NCI-H2029 (cell line): ENCODE measurements around the gene ENO4.

Source experiments
- DNase-seq: peaks from one replicate; lab custom pipeline; 2025; lab: John Stamatoyannopoulos, UW

Gene ENO4, protein sequence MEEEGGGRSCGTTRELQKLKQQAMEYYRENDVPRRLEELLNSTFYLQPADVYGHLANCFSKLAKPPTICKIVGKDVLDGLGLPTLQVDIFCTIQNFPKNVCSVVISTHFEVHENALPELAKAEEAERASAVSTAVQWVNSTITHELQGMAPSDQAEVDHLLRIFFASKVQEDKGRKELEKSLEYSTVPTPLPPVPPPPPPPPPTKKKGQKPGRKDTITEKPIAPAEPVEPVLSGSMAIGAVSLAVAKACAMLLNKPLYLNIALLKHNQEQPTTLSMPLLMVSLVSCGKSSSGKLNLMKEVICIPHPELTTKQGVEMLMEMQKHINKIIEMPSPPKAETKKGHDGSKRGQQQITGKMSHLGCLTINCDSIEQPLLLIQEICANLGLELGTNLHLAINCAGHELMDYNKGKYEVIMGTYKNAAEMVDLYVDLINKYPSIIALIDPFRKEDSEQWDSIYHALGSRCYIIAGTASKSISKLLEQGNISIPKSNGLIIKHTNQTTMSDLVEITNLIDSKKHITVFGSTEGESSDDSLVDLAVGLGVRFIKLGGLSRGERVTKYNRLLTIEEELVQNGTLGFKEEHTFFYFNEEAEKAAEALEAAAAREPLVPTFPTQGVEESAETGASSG

DNA sequence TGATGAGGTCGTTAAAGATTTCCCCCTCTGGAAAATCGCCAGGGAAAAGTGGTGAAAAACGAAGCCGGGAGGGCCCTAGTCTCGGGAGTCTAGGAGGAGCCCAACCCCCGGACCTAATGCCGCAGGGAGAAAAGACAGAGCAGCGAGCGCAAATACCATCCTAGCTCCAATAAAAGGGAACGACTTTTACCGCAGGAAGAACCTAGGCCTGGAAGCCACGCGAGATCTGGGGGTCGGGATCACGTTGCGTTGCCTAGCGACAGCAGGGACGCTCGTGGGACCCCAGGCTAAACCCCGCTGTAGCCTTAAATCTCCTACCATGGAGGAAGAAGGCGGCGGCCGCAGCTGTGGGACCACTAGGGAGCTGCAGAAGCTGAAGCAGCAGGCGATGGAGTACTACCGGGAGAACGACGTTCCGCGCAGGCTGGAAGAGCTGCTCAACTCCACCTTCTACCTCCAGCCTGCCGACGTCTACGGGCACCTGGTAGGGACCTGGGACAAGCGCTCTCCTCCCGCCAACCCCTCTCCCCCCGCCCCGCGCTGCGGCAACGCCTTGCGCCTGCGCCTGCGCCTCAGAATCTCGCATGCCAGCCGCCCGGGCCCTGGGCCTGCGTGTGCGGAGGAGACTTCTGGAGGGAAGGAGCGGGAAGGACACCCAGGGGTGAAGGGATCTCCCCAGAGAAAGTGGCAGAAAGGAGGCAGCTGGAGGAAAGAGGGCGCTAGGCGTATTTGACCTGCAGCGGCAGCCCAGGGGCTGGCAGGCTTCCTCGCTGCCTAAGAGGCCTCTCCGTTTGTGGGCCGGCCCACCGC, at the start of gene ENO4:
ENO4 (plus strand) TSS at position 252 of the 810 bp plus-strand sequence; CDS start at position 320, 68 bp downstream.
- DNase-seq, result peak; percentile 29

DNA sequence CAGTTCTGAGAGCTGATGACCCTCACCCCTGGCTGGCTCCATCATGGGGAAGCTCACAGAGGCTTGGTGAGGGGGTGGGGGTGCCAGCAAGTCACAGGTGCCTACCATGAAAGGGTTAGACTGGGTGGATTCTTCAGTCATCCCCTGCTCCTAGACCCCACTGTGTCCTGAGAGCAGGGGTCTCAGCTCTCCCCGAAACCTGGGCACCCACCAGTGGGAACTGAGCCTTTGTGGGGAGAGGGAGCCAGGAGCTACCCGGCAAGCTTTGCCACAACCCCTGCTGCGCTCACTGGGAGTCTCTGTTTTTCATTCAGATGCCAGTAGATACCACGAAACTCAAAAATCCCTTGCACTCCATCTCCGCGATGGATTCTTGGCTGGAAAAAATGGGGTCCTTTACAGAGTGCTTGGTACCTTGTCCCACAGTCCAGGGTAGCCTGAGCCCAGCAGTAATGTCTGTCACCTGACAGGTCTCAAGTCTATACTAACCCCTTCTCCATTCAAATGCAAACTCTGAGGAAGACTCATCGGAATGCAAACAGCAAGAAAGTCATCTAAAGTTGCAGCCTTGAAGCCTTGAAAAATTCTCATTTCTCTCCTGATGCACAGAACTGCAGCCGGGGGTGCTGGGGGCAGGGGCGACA, 48.9 kb upstream of the ENO4 start:
- no peak for DNase-seq

DNA sequence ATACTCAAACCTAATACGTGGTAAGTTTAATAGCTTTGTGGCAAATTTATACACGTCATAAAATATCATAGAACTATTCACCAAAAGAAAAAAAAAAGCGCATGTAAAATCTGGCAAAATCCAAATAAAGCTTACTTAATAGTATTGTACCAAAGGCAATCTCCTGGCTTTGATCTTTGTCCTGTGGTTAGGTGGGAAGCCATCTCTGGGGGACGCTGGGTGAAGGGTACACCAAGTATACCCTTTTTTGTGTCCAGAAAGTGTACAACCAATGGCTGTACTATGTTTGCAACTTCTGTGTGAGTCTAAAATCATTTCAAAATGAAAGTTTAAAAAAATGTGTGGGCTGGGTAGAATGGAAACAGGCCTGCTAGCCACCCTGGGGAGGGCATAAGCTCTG, 47.6 kb upstream of the ENO4 start:
- no peak for DNase-seq

DNA sequence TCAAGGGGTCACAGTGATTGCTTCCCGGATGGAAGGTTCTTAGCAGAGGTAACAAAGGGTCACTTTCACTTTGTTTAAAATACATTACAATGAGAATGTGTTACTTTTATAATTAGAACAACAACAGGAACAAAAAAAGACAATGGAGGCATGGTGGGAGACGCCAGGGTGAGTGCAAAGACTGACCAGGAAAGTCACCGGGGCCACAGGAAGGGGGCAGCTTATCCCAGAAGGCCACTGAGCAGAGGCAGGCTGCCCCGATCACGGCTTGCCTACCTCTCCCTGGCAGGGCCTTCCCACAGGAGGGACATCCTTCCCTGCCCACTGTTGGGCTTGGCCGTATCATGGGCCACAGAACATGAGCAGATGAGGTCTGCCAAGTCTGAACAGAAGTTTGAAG, 46.8 kb upstream of the ENO4 start:
- DNase-seq, result no peak

DNA sequence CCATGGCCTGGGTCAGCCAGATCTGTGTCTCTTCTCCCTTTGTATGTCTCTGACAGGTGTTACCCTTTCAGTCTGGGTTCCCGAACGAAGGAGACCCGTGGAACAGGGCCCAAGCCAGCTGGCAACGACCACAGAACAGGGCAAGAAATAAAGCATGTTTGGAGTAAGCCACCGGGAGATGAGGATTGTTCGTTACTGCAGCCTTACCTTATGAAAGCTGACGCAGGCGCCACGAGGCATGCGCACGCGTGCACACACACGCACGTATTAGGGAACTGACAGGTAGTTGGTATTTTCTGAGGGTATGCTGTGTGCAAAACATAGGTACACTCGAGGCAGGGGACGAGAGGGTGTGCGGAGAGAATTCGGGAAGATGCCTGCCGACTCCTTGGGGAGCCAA, 46.4 kb upstream of the ENO4 start:
- DNase-seq, result no peak

DNA sequence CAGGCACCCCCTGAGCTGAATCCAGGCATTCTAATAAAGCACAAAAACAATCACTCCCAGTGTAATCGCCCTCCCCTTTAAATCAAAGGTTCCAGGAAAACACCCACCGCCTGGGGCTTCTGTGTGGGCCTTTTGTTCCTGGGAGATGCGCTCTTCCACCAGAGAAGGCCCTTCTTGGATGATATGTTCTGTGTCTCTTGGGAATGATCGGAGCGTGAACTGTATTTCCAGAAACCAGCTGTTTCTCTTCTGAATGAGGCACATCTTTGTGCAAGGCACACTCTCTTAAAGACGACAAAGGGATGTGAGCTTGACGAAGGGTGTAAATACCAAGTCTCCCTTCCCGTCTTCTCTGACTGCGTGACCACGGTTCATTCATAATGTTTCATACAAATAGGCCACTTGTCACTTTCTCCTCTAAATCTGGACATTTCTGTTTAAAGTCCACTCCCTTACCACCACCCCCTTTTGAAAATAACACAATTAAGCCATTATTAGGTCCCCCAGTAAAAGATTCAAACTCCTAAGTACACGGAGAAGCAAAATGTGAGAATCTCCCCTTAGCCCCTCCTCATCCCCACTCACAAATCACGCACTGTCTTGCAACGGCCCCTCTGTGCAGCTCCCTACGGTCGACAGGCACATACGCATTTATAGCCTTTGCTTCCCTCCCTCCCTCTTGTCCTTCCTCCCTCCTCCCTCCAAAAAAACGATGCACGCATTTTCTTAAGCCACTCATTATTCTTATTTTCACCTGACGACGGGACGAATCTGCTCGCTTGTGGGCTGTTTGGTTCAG, 45.6 kb upstream of the ENO4 start:
- no peak for DNase-seq

DNA sequence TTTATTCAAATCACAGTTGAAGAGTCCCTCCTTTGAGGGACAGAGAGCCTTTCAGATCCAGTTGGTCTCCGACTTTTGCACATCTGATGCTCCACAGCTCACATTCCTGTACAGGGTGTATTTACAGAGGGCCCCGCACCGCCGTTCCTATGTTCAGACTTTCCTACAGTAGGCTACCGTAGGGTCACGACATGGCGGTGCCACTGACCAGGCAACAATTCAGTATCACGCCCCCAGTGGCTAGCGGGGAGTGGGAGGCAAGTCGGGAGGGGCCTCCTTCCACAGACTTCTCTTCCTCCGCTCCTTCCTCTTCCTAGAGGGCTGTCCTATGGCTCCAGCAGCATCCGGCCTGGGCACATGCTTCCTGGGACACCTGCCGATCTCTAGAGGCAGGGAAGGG, 40.6 kb upstream of the ENO4 start:
- no peak for DNase-seq

DNA sequence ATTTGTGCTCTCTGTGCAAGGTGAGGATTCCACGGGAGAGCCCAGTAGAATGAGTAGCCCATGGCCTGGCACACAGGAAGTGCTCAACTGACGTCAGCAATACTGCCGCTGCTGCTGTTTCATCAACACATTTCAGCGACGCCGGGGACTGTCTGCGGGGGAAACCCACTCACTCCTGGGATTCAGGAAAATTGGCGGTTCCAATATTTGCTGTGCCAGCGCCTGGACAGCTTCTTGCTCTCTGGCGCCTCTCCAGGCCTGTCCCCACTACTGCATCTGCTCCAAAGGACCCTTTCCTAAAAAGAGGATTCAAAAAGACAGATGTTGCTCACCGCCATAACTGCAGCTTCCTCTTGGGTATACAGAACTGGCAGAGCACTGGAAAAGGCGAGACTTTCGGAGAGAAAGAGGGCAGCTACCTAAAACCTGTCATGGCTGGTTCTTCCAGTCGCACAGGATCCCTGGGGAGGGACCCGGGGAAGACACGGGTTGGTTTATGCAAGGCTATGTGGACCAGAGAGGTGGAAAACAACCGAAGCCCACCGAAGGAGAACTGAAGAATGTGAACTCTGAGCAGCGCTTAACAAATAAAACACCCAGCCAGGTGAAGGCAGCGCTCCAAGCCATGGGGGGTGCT, 39.7 kb upstream of the ENO4 start:
- DNase-seq, result peak; percentile 13

DNA sequence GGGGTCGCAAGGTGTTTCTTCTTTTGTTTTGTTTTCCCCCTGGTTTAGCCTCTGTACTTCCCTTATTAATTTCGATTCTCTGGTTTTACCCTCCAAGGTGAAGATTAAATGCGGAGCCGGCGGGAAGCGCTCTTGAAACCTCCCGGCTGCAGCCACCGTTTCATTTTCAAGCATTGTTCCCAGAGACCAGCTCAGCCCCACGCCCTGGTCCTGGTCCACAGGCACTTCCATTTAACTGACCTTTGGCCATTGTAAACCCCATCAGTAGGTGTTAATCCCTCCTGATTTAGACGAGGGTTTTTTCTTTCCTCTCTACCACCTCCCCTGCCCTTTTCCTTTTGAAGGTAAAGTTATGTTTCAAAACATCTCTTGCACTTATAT, 39.2 kb upstream of the ENO4 start:
- no peak for DNase-seq

DNA sequence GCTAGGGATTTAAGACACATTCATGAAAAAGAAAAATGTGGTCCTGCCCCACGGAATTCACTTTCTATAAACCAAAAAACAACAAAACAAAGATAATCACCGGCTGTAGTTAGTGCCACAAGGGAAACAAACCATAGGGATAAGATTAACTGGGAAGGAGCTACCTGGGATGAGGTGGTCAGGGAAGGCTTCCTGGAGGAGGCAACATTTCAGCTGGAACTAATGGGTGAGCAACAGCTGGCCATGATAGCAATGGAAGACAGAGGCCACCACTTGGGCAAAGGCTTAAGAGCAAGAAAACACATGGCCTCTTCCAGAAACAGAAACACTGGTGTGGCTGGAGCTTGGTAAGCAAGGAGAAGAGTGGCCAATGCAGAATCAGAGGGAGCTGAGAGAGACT, 38.4 kb upstream of the ENO4 start:
- no peak for DNase-seq

DNA sequence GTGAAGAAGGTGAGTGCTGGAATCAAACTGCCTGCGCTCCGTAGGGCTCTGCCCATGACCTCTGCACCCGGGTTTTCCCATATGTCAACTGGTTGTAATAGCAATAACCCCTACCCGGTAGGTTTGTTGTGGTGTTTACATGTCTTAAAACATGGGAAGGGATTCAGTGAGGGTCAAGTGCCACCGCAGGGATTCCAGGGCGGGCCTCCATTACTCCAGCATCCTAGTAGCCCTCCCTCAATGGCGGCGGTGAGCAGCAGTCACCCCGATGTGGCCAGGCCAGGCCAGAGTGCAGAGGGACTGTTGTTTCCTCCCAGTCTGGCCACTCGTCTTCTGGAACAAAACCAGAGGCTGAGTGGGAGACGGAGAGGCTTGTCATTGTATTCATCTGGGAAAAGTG, 37.6 kb upstream of the ENO4 start:
- no peak for DNase-seq

DNA sequence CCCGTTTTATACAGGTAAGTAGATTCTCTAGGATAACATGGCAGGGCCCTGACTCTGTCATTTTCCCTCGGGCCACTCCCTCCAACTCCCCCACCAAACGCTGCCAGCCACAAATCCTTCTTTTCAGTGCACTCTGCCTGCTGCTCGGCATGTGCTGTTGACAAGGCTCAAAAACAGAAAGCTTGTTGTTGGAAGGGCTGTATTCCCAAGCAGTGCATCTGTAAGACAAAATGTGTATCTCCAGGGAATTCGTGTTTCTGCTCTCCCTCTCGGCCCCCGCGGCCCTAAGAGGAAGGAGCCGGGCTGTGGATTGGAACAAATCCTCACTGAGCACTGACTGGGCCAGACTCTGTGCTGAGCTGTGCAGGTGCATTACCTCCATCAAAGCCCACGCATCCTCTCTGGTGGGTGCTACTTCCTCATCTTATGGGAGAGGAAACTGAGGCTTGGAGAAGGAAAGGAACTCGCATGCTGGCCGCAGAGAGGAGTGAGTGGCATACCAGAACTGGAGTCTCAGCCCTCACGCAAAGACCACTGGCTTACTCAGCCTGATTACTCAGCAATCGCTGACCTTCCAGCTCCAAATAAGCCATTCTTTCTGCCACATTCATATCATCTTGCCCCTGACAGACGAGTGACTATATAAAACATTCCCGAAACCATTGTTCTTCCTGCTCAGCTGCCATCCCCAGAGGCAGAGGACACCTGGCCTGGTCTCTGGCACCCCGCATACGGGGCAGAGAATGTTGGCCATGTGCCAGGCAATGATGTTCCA, 33.5 kb upstream of the ENO4 start:
- no peak for DNase-seq

DNA sequence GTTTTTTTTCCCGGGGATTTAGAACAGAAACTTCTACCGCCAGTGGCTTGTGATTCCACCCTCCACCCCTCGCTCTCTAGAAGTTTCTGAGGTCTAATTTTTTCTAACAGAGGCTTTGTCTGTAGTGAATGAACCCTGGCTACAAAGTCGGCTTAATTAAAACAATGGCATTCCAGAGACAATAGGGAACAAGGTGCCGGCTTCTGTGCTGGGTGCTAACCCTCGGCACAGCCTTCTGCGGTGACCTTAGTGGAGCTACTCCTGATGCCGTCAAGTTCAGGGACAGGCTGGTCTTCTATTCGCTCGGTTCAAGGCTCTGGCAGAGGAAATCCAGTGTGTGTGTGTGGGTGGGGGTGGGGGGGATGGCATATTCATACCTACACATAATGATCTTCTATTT, 32.1 kb upstream of the ENO4 start:
- no peak for DNase-seq

DNA sequence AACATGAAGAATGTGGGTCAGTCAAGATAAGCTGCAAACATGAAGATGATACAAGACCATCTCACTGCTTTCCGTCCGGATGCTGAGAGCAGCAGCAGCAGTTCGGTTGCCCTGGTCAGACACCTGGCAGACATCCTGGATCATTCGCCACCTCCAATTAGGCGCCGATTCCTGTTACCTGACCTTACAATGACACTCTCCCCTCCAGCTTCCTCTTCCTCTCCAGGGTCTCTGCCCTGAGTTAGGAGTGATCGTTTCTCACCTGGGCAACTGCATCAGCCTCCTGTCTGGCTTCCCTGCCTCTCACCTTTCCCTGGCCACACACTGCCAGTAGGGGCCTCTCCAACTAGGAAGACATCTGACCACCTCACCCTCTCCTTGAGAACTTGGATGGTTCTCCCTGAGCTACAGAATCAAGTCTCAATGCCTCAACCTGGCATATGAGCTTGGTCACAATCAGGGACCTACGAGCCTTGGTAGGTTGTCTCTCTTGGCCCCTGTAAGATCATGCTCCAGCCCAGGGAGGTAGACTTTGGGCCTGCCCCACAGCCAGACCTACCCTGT, 31.4 kb upstream of the ENO4 start:
- no peak for DNase-seq

DNA sequence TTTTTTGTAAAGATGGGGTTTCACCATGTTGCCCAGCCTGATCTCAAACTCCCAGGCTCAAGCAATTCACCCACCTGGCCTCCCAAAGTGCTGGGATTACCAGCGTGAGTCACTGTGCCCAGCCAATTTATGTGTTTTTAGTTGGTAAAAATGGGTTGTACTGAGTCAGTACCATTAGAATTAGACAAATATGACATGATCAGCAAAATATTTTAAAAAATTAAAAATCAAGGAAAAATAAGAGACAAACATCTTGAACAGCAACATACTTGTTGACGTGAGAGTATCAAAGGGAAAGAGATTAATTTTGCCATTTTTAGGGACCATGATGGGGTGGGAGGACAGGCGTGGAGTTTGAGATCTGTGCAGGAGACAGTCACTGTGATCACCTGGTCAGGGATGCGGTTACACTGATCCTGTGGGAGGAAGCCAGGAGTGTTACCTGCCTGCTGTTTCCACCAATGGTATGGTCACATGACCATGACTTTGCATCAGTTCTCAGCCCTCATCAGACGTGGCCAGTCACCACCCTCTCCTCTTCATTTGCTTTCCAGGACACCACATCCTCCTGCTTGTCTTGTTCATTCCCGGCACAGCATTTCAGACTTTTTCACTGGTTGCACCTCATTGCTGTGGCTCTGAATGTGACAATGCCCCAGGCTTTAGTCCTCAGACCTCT, 29.2 kb upstream of the ENO4 start:
- no peak for DNase-seq

DNA sequence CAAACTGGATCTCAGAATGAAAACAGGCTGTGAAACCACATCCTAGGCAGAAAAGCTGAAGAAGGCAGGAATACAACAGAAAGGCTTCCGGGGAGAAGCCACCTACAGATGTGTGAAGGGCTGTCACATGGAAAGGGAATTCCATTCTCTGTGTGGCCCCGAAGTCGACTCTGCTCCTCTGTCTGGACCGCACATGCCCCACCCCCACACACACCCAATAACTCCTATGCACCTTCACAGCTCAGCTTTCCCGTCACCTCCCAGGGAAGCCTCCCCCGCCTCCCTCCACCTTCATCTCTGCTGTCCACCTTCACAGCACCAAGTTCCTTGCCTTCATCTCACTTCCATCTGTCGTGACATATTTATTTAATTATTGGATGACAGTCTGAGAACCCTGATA, 23.4 kb upstream of the ENO4 start:
- DNase-seq, result no peak

DNA sequence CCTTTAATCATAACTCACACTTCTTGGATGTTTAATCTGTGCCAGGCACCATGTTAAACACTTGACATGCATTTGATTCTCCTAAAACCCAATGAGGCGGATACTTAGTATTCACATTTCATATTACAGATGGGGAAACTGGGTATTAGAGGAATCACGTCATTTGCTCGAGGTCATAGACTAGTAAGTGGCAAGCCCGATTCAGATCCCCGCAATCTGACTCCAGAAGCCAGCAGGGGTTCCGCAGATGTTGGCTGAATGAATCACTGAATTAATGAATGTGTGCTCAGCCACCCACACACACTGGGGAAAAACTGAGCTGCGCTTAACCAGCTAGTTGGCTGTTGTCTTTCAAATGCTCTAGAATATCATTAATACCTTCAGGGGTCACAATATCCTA, 22.5 kb upstream of the ENO4 start:
- no peak for DNase-seq

DNA sequence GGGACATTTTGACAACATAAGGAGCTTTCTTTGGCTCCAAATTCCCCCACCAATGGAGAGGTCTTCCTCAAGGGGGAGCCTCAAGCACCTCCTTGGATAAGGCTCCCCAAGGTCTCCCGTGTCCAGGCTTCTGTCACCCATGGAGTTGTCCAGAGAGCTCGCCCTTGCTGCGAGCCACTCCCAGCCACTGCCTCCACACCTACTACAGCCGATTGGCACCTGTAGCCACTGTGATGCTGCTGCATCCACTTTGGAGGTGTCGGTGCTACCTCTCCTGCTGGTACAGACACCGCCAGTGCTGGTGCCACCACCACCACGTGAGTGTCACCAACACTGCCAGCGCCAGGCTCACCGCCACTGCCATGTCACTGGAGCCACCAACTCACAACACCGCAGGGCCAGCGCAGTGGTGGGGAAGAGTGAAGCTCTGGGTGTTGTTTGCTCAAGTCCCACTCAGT, 22.1 kb upstream of the ENO4 start:
- no peak for DNase-seq

DNA sequence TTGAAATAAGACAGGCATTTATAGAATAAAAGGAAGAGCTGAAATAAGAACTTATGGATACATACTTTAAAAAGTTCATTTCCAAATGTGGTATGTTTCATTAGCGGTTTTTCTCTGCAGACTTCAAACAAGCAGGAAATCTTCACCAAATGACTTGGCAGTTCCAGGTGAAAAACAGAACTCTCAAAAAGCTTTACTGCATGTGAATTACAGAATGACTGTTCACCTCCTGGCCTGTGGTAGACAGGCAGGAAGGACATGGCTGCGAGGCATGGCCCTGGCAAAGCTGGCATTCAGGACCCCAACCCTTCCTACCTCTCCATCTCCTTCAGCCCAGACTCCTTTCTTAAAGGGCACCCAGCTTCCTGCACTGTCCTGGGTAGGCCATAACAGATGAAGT, 21.2 kb upstream of the ENO4 start:
- DNase-seq, result no peak
